Peyer's patch (tissue), 4 donors: ENCODE measurements around the gene FBLL1. TPM values are rescaled to one million over a fixed set of nuclear protein-coding genes. Genes with fewer than 3 reads are reported as not detected.
"Not testable (repeated sequence)": the region's sequence is repeated elsewhere in the genome, so short reads cannot be mapped to it uniquely, and the experiment has no call there.

ENCODE experiments used
- DNase-seq, 3 donors: peaks; one replicate each; pipeline ENCODE4 v3.0.0-alpha.2; 2017 to 2019
- H3K27ac ChIP-seq, 4 donors: fragments of 200-600 bp; sonication (generic); one replicate each; pipeline ENCODE4 v1.5.1; 2016 to 2019
- H3K27me3 ChIP-seq, 2 donors: fragments of 200-600 bp; sonication (generic); one replicate each; pipeline ENCODE4 v1.5.1; 2019
- H3K36me3 ChIP-seq, 3 donors: fragments of 200-600 bp; sonication (generic); one replicate each; pipeline ENCODE4 v1.5.1; 2016 to 2019
- H3K4me1 ChIP-seq, 4 donors: fragments of 200-600 bp; sonication (generic); one replicate each; pipeline ENCODE4 v1.5.1; 2016 to 2019
- H3K4me3 ChIP-seq, 4 donors: fragments of 200-600 bp; sonication (generic); 1 replicate in 3 of 4; 2 replicates in 1 of 4; pipeline ENCODE4 v1.5.1; 2016 to 2019; ENCODE audit warnings: mild to moderate bottlenecking in 1 of 4
- H3K9me3 ChIP-seq, 4 donors: fragments of 200-600 bp; sonication (generic); one replicate each; pipeline ENCODE4 v1.5.1; 2016 to 2019; ENCODE audit warnings: mild to moderate bottlenecking in 1 of 4
- POLR2A ChIP-seq, 2 donors: fragments of 450-650 bp; IDR thresholded peaks; one replicate each; pipeline ENCODE4 v1.5.1; 2017; ENCODE audit warnings: antibody characterized with exemption in 2 of 2, mild to moderate bottlenecking in 2 of 2, moderate library complexity in 2 of 2
- total RNA-seq, 4 donors: library from RNA; depleted of rRNA; stranded (reverse); fragments of >200 nt; gene quantifications; one replicate each; pipeline ENCODE4 v1.1.0, GENCODE V29; 2016
- TF ChIP-seq, protein P1 (sequence below), 6 experiments: fragments of 450-650 bp in 4 of 6; fragments of 200-600 bp in 2 of 6; sonication (generic) in 1 of 6; IDR thresholded peaks; one replicate each; pipeline ENCODE4 v1.5.1; 2017 to 2019; ENCODE audit warnings: antibody characterized with exemption in 6 of 6, mild to moderate bottlenecking in 3 of 6, moderate library complexity in 1 of 6

FBLL1 gene
- total RNA-seq, 4 donors from 2014 or later, result 1.8 to 1.9 TPM; not detected in 2

DNA sequence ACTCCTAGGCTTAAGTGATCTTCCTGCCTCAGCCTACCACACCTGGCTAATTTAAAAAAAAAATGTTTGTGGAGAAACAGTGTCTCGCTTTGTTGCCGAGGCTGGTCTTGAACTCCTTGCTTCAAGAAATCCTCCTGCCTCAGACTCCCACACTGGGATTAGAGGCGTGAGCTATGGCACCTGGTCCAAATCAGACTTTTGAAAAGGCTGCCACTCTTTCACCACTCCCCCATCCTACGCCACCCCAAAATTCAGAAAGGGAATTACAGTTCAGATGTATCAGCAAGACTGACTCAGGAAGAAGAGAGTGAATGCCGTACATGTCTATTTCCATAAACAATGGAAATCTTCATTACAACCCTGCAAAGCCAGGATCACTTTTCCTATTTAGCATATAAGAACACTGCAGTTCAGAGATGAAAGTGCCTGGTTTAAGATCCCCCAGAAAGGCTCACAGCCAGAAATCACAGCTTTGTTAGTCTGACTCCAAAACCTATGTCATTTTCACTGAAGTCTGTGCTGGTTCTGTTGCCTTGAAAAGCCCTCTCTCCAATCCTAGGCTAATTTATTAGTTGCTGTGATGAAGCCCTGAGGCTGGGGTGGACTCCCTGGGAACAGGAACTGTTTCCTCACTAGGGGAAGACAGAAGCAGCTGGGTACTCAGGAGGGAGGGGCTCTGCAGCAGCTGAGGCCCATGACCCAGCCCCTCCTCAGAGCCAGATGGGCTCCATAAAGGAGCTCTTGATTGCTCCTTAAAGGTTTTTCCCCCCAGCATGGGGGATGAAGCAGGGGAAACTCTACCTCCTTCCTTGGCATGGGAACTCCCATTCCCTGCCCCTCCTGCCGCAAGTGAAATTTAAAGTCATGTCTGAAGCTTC lies 3.1 kb downstream of the FBLL1 start:
- H3K9me3 ChIP-seq, result no peaks in the 10 kb centered on the region
- no peaks in the 10 kb centered on the region for H3K36me3 ChIP-seq
- peaks cover 0 to 8% (median 0%) of the 10 kb centered on the region in 4 donors for H3K4me1 ChIP-seq
- no peak for DNase-seq
- peaks cover 0 to 11% of the 10 kb centered on the region in 2 donors for H3K27me3 ChIP-seq
- TF ChIP-seq POLR2A (IDR thresholded peaks at IDR 0.05), result no peak
- TF ChIP-seq, protein P1, sequence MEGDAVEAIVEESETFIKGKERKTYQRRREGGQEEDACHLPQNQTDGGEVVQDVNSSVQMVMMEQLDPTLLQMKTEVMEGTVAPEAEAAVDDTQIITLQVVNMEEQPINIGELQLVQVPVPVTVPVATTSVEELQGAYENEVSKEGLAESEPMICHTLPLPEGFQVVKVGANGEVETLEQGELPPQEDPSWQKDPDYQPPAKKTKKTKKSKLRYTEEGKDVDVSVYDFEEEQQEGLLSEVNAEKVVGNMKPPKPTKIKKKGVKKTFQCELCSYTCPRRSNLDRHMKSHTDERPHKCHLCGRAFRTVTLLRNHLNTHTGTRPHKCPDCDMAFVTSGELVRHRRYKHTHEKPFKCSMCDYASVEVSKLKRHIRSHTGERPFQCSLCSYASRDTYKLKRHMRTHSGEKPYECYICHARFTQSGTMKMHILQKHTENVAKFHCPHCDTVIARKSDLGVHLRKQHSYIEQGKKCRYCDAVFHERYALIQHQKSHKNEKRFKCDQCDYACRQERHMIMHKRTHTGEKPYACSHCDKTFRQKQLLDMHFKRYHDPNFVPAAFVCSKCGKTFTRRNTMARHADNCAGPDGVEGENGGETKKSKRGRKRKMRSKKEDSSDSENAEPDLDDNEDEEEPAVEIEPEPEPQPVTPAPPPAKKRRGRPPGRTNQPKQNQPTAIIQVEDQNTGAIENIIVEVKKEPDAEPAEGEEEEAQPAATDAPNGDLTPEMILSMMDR (IDR thresholded peaks at IDR 0.05), result no peak
- no peak overlapping the region for H3K27ac ChIP-seq
- no peak overlapping the region for H3K4me3 ChIP-seq

DNA sequence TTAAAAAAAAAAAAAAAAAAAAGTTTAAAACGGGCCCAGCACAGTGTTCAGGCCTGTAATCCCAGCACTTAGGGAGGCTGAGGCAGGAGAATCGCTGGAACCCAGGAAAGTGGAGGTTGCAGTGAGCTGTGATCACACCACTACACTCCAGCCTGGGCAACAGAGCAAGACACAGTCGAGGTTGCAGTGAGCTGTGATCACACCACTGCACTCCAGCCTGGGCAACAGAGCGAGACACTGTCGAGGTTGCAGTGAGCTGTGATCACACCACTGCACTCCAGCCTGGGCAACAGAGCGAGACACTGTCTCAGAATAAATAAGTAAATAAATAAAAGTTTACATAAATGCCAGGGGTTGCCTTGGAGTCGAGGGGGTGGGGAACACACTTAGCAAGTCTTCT lies 5.2 kb downstream of the FBLL1 start:
- H3K36me3 ChIP-seq, H3K4me3 ChIP-seq, H3K4me1 ChIP-seq, H3K9me3 ChIP-seq, H3K27ac ChIP-seq, DNase-seq: not testable (repeated sequence)
- H3K27me3 ChIP-seq, result peaks cover 0 to 11% of the 10 kb centered on the region in 2 donors

DNA sequence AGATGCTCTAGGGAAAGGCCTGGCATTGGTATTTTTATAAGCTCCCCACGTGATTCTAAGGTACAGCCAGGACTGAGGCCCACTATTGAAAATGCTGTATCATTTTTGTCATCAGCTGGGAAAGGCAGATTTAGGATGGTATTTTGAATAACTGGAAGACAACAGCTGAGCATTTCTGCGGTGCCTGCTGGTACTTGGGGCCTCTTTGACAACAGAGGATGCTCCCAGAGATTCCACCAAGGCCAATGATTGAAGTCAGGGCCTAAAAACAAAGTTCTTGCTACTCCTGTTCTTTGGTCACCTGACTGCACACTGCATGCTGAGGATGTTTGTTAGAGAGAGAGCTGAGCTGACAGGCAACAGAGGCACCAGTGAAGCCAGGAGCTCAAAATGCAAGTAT lies 8.1 kb downstream of the FBLL1 start:
- H3K4me3 ChIP-seq, result no peak overlapping the region
- TF ChIP-seq, protein P1 (IDR thresholded peaks at IDR 0.05), result no peak
- TF ChIP-seq POLR2A (IDR thresholded peaks at IDR 0.05), result no peak
- no peaks in the 10 kb centered on the region for H3K9me3 ChIP-seq
- H3K27me3 ChIP-seq, result no peaks in the 10 kb centered on the region
- DNase-seq, result no peak
- H3K4me1 ChIP-seq, result no peaks in the 10 kb centered on the region
- no peak overlapping the region for H3K27ac ChIP-seq
- no peaks in the 10 kb centered on the region for H3K36me3 ChIP-seq

DNA sequence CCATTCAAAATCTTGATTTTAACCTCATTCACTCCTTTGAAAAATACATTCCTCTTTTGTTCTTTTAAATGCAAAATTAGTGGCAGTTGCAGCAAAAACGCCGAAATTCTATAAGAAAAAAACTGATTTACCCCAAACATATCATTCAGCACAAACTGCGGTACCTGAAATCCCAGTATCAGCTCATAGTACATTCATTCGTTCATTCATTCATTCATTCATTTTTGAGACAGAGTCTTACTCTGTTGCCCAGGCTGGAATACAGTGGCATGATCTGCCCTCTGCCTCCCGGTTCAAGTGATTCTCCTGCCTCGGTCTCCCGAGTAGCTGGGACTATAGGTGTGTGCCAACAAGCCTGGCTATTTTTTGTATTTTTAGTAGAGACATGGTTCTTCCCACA lies 20.4 kb downstream of the FBLL1 start:
- no peak for DNase-seq
- TF ChIP-seq POLR2A (IDR thresholded peaks at IDR 0.05), result no peak
- TF ChIP-seq, protein P1 (IDR thresholded peaks at IDR 0.05), result no peak
- Histone ChIP-seq H3K36me3 (peaks cover 0 to 33% (median 0%) of the 10 kb centered on the region in 3 donors), H3K27me3 (no peaks in the 10 kb centered on the region), H3K9me3 (no peaks in the 10 kb centered on the region), H3K4me3 (no peak overlapping the region), H3K27ac (no peak overlapping the region), H3K4me1 (no peaks in the 10 kb centered on the region)

DNA sequence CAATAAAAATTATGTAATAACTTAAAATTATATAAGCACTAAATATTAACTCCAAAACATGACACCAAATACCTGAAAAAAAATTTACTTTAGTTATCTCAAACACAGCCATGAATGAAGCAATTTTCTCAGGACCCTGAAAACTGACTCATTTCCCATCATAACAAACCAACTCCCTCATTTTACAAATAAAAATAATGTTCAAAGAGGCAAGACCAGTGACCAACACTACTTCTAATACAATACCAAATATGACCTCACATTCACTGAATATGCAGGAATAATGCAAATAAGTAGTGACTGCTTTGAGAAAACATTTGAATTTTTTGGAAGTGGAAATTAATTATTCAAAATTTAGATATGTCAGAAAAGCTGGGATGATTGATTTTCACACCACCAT lies 21.6 kb downstream of the FBLL1 start:
- H3K4me1 ChIP-seq, result no peaks in the 10 kb centered on the region
- H3K9me3 ChIP-seq, result no peaks in the 10 kb centered on the region
- TF ChIP-seq, protein P1 (IDR thresholded peaks at IDR 0.05), result no peak
- TF ChIP-seq POLR2A (IDR thresholded peaks at IDR 0.05), result no peak
- H3K27me3 ChIP-seq, result no peaks in the 10 kb centered on the region
- H3K4me3 ChIP-seq, result no peak overlapping the region
- H3K27ac ChIP-seq, result no peak overlapping the region
- no peak for DNase-seq
- H3K36me3 ChIP-seq, result peaks cover 0 to 39% (median 0%) of the 10 kb centered on the region in 3 donors

DNA sequence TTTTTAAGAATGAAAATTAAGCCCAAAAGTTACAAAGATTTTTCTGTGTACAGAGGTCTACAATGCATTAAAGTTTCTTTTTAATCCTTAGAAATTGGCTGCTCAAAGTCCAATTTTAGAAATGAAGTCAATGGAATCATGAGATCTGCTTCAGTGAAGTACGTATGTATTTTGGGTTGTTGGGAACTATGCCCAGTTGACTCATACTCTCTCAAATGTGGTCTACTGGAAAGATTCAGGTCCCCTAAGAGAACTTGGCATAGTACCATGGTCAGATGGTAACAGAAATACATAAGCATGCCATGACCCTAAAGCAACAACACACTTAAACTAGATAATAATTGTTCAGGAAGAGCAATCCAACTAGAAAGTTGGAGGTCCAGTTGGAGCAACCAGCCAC lies 23.0 kb downstream of the FBLL1 start:
- Histone ChIP-seq H3K4me1 (no peaks in the 10 kb centered on the region), H3K27me3 (no peaks in the 10 kb centered on the region), H3K4me3 (no peak overlapping the region), H3K9me3 (no peaks in the 10 kb centered on the region), H3K36me3 (peaks cover 0 to 49% (median 4%) of the 10 kb centered on the region in 3 donors), H3K27ac (no peak overlapping the region)
- DNase-seq, result no peak
- TF ChIP-seq, protein P1 (IDR thresholded peaks at IDR 0.05), result no peak
- no peak for TF ChIP-seq POLR2A (IDR thresholded peaks at IDR 0.05)
